Mesenteric fat pad (tissue), 1 donor: Measurements from ENCODE around the gene PYM1. TPM values are rescaled to one million over a fixed set of nuclear protein-coding genes. Genes with fewer than 3 reads are reported as not detected.

Experiments used
- DNase-seq: peaks from one replicate; pipeline ENCODE4 v3.0.0-alpha.2; 2020; ENCODE audit warnings: low spot score
- total RNA-seq: library from RNA; stranded (reverse); fragmentation: NEBNext Ultra II Directional; extraction: Animal tissue kit (Norgen Biotek cat#: 25700); gene quantifications from one replicate; pipeline ENCODE4 v1.2.1, GENCODE V29; 2021
- donor health status: DM: yes; HTN: yes; CAD: no.

The PYM1 gene
- total RNA-seq, 1 donor from 2014 or later: 30.5 TPM

DNA sequence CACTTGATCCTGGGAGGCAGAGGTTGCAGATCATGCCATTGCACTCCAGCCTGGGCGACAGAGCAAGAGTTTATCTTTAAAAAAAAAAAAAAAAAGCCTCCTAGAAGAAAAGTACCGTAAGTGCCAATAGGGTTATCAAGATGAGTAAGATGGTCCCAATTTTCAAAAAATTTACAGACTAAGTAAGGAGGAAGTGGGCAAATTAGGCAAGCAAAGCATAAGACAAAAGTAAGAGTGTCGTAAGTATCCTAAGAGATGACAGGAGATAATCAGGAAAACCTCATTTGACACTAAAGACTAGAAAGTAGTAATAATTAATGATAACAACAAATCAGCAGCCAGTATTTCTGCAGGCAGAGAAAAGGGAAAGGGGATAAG is 12.2 kb downstream of the PYM1 start:
- no peak for DNase-seq

GRCh38 chr12:55912908-55913307 is 14.8 kb downstream of the PYM1 start:
- DNase-seq: no peak

DNA sequence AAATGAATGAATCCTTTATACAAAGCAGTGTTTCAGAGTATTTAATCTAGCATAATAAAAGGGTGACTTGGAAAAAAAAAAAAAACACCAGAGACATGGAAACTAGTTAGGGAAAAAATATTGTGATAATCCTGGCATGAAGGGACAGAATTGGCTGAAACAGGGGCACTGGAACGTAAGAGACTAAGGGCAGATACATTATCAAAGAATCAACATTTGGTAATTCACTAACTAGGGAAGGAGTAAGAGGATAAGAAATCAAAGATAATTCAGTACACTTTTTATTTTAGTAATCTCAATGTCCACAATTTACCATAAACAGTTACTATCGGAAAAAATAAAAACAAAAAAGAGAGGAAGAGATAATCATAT is 18.2 kb downstream of the PYM1 start:
- no peak for DNase-seq

- no peak for DNase-seq
These were observed 18.8 kb downstream of the PYM1 start for GRCh38 chr12:55908726-55909512.

DNA sequence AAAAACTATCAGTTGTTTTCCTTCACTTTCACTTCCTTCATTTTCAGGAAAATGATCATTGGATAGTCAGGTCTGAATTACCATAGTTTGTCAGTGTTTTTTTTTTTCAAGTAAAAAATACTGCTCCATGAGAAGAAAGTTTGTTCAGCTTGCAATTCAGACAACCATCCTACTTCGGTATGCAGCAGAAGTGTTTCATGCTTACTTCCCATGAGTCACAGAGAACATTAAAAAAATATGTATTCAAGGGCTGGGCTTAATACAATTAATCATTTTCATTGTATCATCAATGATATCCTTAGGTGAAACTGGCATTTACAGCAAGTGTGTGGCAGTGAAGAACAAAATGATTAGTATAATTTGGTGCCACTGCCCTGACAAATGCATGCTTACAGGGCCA is 21.6 kb downstream of the PYM1 start:
- DNase-seq: no peak

- DNase-seq: no peak
These were observed 25.7 kb downstream of the PYM1 start for GRCh38 chr12:55901881-55902490.

DNA sequence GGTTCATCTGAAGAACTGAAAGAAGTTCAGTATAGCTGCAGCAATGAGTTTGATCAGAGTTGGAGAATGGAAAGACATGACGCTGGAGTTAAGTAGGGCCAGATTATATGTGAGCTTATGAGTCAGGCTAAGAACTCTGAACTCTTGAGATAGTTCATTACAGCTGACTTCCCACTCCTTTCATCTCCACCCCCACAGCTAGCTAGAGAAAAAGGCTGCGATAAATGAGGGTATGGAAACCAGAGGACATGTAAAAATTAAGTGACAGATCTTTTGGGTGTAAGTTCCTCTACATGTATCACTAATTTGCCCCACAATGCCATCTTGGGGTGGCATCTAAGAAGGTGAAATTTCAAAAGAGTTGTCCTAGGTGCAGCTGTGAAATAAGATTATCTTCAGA is 28.6 kb downstream of the PYM1 start:
- no peak for DNase-seq

DNA sequence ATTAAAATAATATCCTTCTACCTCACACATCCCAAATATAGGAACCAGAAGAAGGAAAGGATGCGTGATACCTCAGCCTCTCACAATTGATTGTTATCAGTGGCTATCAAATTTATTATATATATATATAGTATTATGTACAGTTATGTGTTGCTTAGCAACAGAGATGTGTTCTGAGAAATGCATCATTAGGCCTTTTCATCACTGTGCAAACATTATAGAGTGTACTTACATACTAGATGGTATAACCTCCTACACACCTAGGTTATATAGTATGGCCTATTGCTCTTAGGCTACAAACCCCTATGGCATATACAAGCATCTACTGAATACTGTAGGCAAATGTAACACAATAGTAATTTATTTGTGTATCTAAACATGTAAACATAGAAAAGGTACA is 34.0 kb downstream of the PYM1 start:
- no peak for DNase-seq

- no peak for DNase-seq
These were observed 36.4 kb downstream of the PYM1 start for GRCh38 chr12:55891310-55891709.

- no peak for DNase-seq
These were observed 42.6 kb downstream of the PYM1 start for GRCh38 chr12:55885113-55885512.

- no peak for DNase-seq
These were observed 49.9 kb downstream of the PYM1 start for GRCh38 chr12:55877824-55878223.

GRCh38 chr12:55875704-55876467 is 51.8 kb downstream of the PYM1 start:
- DNase-seq: no peak

- peak; percentile 2 for DNase-seq
These were observed 53.3 kb downstream of the PYM1 start for GRCh38 chr12:55874443-55874842.

DNA sequence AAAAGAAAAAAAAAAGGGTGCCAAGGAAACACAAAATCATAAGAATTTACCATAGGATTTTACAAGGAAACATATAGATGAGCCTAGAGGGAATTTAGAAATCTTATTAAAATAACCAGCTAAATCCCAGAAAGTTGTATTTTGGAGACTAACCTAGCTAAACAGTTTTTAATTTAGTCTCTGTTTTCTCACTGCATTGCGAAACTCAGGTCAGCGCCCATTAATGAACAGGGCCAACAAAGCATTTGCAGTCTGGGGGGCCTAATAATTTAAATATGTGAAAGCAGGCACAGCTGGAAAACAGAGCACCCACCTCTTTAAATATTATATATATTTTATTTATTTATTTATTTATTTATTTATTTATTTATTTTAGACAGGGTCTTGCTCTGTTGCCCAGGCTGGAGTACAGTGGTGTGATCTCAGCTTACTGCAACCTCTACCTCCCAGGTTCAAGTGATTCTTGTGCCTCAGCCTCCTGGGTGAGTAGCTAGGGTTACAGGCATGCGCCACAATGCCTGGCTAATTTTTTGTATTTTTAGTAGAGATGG is 61.2 kb downstream of the PYM1 start:
- DNase-seq: peak; percentile 8

DNA sequence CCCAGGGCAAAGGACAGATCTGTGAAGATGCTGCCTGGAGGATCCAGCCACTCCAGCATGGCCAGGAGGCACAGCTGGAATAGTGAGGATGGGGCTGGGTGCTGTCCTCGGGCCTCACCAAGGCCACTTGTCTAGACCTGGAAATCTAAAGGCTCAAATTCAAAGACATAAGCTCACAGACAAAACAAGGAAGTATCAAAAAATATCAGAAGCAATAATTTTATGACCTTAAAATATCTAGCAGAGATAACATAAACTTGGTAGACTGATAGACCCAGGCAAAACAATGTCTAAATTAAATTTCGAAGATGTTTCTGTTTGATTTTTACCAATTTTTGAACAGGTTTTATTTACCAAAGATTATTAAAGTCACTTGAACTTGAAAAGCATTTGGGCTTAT is 62.4 kb downstream of the PYM1 start:
- no peak for DNase-seq

GRCh38 chr12:55862931-55863330 is 64.8 kb downstream of the PYM1 start:
- DNase-seq: peak; percentile 73

DNA sequence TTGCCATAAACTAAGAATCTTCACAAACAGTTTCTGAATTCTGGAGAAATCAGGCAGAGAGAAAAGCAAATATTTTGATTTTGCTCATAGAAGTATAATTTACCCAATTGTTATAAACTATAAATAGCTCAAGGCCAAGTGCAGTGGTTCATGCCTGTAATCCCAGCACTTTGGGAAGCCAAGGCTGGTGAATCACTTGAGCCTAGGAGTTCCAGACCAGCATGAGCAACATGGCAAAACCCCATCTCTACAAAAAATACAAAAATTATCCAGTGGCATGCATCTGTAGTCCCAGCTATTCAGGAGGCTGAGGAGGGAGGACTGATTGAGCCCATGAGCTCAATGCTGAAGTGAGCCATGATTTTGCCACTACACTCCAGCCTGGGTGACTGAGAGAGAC is 65.4 kb downstream of the PYM1 start:
- DNase-seq: no peak

GRCh38 chr12:55861871-55862270 is 65.8 kb downstream of the PYM1 start:
- no peak for DNase-seq

DNA sequence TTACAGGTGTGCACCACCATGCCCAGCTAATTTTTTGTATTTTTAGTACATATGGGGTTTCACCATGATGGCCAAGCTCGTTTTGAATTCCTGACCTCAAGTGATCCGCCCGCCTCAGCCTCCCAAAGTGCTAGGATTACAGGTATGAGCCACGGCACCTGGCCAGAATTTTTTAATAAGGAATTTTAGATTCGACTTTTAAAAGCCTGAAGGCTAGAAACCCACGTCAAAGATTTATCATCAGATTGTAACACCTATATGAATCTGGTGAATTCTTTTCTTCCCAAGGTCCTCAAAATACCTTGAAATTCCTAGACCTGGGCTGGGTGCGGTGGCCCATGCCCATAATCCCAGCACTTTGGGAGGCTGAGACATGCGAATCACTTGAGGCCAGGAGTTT is 66.3 kb downstream of the PYM1 start:
- no peak for DNase-seq

GRCh38 chr12:55852740-55853139 is 75.0 kb downstream of the PYM1 start:
- DNase-seq: no peak
